ENCODE measurements around the gene SCAMP2.

Gene SCAMP2

DNA sequence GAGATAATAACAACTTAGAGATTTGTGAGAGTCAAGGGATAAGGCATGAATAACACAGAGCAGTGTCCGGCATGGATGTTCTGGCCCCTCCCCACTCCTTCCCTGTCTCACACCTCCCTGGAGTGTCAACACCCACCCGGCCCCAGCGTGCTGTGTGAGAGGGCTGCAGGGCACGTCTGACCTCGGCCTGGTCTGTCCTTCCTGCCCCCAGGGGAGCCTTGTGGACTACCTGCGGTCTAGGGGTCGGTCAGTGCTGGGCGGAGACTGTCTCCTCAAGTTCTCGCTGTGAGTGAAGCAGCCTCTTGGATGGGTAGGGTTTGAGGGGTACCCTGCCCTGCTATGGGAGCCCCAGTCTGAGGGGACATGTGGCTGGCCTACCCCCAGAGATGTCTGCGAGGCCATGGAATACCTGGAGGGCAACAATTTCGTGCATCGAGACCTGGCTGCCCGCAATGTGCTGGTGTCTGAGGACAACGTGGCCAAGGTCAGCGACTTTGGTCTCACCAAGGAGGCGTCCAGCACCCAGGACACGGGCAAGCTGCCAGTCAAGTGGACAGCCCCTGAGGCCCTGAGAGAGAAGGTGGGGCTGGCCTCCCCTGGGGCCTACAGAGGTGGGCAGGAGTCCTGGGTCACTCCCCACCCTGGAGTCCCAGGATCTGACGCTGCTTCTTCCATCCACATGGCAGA is 71.7 kb downstream of the SCAMP2 start:
- Histone ChIP-seq H3K9me3 (ENCODE audit: control insufficient read depth, low read length) (no peaks in the 10 kb centered on the region), H3K79me2 (no peaks in the 10 kb centered on the region), H3K4me1 (no peaks in the 10 kb centered on the region), H3K4me2 (ENCODE audit: low read length) (no peak overlapping the region), H3K4me3 (ENCODE audit: low read depth, low read length) (no peak overlapping the region), H3K36me3 (ENCODE audit: control insufficient read depth, insufficient read depth, low read length) (no peaks in the 10 kb centered on the region), H3K9ac (no peak overlapping the region), H3K27ac (no peak overlapping the region), H3K27me3 (ENCODE audit: control insufficient read depth, insufficient read depth, low read length) (no peaks in the 10 kb centered on the region), H2AFZ (no peak overlapping the region)
- TF ChIP-seq, protein P1, sequence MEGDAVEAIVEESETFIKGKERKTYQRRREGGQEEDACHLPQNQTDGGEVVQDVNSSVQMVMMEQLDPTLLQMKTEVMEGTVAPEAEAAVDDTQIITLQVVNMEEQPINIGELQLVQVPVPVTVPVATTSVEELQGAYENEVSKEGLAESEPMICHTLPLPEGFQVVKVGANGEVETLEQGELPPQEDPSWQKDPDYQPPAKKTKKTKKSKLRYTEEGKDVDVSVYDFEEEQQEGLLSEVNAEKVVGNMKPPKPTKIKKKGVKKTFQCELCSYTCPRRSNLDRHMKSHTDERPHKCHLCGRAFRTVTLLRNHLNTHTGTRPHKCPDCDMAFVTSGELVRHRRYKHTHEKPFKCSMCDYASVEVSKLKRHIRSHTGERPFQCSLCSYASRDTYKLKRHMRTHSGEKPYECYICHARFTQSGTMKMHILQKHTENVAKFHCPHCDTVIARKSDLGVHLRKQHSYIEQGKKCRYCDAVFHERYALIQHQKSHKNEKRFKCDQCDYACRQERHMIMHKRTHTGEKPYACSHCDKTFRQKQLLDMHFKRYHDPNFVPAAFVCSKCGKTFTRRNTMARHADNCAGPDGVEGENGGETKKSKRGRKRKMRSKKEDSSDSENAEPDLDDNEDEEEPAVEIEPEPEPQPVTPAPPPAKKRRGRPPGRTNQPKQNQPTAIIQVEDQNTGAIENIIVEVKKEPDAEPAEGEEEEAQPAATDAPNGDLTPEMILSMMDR (IDR thresholded peaks at IDR 0.05), result no peak

DNA sequence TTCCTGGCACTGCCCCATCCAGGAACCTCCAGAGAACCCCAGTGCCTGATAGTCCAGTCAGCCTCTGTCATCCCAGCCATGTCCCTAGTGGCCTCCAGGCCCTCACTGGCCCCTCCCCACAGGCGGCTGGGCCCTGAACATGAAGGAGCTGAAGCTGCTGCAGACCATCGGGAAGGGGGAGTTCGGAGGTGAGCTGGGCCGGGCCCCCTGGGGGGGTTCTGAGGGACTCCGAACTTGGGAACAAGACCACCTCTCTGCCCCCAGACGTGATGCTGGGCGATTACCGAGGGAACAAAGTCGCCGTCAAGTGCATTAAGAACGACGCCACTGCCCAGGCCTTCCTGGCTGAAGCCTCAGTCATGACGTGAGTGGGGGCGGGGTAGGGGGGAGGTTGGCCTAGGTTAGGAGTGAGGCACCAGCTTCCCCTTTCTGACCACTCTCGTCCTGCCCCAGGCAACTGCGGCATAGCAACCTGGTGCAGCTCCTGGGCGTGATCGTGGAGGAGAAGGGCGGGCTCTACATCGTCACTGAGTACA is 72.5 kb downstream of the SCAMP2 start:
- H2AFZ ChIP-seq, result no peak overlapping the region
- no peak overlapping the region for H3K27ac ChIP-seq
- no peaks in the 10 kb centered on the region for H3K4me1 ChIP-seq
- TF ChIP-seq, protein P1 (IDR thresholded peaks at IDR 0.05), result no peak
- H3K9ac ChIP-seq, result no peak overlapping the region
- H3K9me3 ChIP-seq (ENCODE audit: control insufficient read depth, low read length), result no peaks in the 10 kb centered on the region
- H3K4me2 ChIP-seq (ENCODE audit: low read length), result no peak overlapping the region
- no peaks in the 10 kb centered on the region for H3K36me3 ChIP-seq (ENCODE audit: control insufficient read depth, insufficient read depth, low read length)
- H3K4me3 ChIP-seq (ENCODE audit: low read depth, low read length), result no peak overlapping the region
- no peaks in the 10 kb centered on the region for H3K79me2 ChIP-seq
- H3K27me3 ChIP-seq (ENCODE audit: control insufficient read depth, insufficient read depth, low read length), result no peaks in the 10 kb centered on the region

DNA sequence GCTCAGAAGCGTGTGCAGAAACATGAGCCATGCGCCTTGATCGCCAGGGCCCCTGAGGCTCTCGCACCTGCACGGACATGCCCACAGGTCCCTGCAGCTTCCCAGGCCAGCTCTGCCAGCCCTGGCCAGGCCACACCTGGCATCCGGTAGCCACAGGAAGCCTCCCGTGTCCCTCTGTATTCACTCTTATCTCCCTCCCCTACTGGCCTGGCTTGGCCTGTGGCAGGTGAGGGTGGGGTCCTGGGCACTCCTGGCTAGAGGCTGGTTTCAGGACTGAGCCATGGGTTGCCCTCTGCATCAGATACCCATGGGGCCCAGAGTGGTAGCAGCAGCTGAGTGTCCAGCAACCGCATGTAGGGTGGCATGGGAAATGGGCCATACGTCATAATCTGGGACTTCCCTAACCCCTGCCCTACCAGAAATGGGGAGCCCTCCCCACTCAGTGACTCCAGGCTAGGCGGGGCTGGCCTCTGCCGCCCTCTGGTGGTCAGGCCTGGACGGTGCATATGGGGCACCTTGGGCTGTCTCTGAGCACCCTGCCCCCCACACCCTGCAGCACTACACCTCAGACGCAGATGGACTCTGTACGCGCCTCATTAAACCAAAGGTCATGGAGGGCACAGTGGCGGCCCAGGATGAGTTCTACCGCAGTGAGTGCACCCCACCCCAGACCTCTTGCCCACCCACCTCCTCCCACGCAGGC is 73.2 kb downstream of the SCAMP2 start:
- H3K79me2 ChIP-seq, result no peaks in the 10 kb centered on the region
- TF ChIP-seq, protein P1 (IDR thresholded peaks at IDR 0.05), result peak; percentile 89
- H3K9ac ChIP-seq, result no peak overlapping the region
- H3K27me3 ChIP-seq (ENCODE audit: control insufficient read depth, insufficient read depth, low read length), result no peaks in the 10 kb centered on the region
- no peak overlapping the region for H3K4me3 ChIP-seq (ENCODE audit: low read depth, low read length)
- no peak overlapping the region for H3K27ac ChIP-seq
- no peak overlapping the region for H2AFZ ChIP-seq
- no peak overlapping the region for H3K4me2 ChIP-seq (ENCODE audit: low read length)
- H3K9me3 ChIP-seq (ENCODE audit: control insufficient read depth, low read length), result no peaks in the 10 kb centered on the region
- H3K36me3 ChIP-seq (ENCODE audit: control insufficient read depth, insufficient read depth, low read length), result no peaks in the 10 kb centered on the region
- no peaks in the 10 kb centered on the region for H3K4me1 ChIP-seq

DNA sequence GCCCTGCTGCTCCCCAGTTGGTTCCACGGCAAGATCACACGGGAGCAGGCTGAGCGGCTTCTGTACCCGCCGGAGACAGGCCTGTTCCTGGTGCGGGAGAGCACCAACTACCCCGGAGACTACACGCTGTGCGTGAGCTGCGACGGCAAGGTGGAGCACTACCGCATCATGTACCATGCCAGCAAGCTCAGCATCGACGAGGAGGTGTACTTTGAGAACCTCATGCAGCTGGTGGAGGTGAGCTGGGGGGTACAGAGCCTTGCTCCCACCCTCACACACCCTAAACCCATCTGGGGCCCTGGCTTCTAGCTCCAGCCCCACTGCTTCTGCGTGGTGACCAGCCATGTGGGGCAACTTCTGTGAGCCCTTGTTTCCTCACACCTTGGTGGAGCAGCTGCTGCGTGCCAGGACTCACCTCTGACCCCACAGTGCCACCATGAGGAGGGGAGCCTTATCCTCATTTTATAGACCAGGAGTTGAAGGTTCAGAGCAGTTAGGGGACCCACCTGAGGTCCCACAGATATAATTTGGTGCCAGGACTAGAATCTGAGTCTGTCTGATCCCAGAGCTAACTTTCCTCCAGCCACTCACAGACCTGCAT is 73.8 kb downstream of the SCAMP2 start:
- Histone ChIP-seq H3K9me3 (ENCODE audit: control insufficient read depth, low read length) (no peaks in the 10 kb centered on the region), H3K79me2 (no peaks in the 10 kb centered on the region), H3K4me3 (ENCODE audit: low read depth, low read length) (no peak overlapping the region), H3K9ac (no peak overlapping the region), H3K4me2 (ENCODE audit: low read length) (no peak overlapping the region), H3K36me3 (ENCODE audit: control insufficient read depth, insufficient read depth, low read length) (no peaks in the 10 kb centered on the region), H3K27me3 (ENCODE audit: control insufficient read depth, insufficient read depth, low read length) (no peaks in the 10 kb centered on the region), H2AFZ (no peak overlapping the region), H3K4me1 (no peaks in the 10 kb centered on the region), H3K27ac (no peak overlapping the region)
- TF ChIP-seq, protein P1 (IDR thresholded peaks at IDR 0.05), result no peak

Measured in parathyroid adenoma (tissue), 2 donors.